Nephron (organoid): Measurements from ENCODE around the gene RACGAP1.

Experiments
- H3K27ac Mint-ChIP-seq, 3 experiments: 2 replicates each; pipeline ENCODE4 v1.8.0; 2020; ENCODE audit warnings: mixed read lengths in 3 of 3, mild to moderate bottlenecking in 2 of 3, moderate library complexity in 1 of 3
- H3K27me3 Mint-ChIP-seq: 2 replicates; pipeline ENCODE4 v1.8.0; 2021; ENCODE audit warnings: low read depth, mild to moderate bottlenecking, moderate library complexity, mixed read lengths
- H3K36me3 Mint-ChIP-seq: 2 replicates; pipeline ENCODE4 v1.8.0; 2020; ENCODE audit warnings: low read depth, mixed read lengths
- H3K4me1 Mint-ChIP-seq: 2 replicates; pipeline ENCODE4 v1.8.0; 2020; ENCODE audit warnings: mixed read lengths
- H3K4me3 Mint-ChIP-seq, 3 experiments: 2 replicates each; pipeline ENCODE4 v1.8.0; 2020; ENCODE audit warnings: mild to moderate bottlenecking in 3 of 3, mixed read lengths in 3 of 3, moderate library complexity in 2 of 3
- H3K9me3 Mint-ChIP-seq: 2 replicates; pipeline ENCODE4 v1.8.0; 2020; ENCODE audit warnings: mixed read lengths
- CTCF ChIP-seq, 3 experiments: fragments of 200-600 bp; sonication (generic); IDR thresholded peaks; one replicate each; pipeline ENCODE4 v1.5.0; 2021; ENCODE audit warnings: antibody characterized with exemption in 3 of 3; ENCODE audit not compliant: unreplicated experiment in 3 of 3

The RACGAP1 gene

GRCh38 chr12:50069539-50069938, 44.2 kb upstream of the RACGAP1 start:
- H3K4me3 Mint-ChIP-seq: no peak overlapping the region
- no peak overlapping the region for H3K27ac Mint-ChIP-seq
- H3K27me3 Mint-ChIP-seq: peaks cover 4% of the 10 kb centered on the region
- no peak for TF ChIP-seq CTCF (IDR thresholded peaks at IDR 0.05; ENCODE audit: unreplicated experiment in 3 of 3)
- H3K36me3 Mint-ChIP-seq: no peaks in the 10 kb centered on the region
- H3K9me3 Mint-ChIP-seq: no peaks in the 10 kb centered on the region
- peaks cover 16% of the 10 kb centered on the region for H3K4me1 Mint-ChIP-seq

- TF ChIP-seq CTCF (IDR thresholded peaks at IDR 0.05; ENCODE audit: unreplicated experiment in 3 of 3): no peak
- Mint-ChIP-seq H3K27me3 (peaks cover 4% of the 10 kb centered on the region), H3K4me1 (peaks cover 19% of the 10 kb centered on the region), H3K36me3 (no peaks in the 10 kb centered on the region), H3K27ac (no peak overlapping the region), H3K9me3 (no peaks in the 10 kb centered on the region), H3K4me3 (no peak overlapping the region)
These were observed 43.8 kb upstream of the RACGAP1 start for GRCh38 chr12:50069069-50069468.

GRCh38 chr12:50066402-50066801, 41.1 kb upstream of the RACGAP1 start:
- Mint-ChIP-seq H3K27me3 (peaks cover 9% of the 10 kb centered on the region), H3K36me3 (no peaks in the 10 kb centered on the region), H3K9me3 (no peaks in the 10 kb centered on the region), H3K4me3 (no peak overlapping the region), H3K27ac (no peak overlapping the region), H3K4me1 (peaks cover 31% of the 10 kb centered on the region)
- TF ChIP-seq CTCF (IDR thresholded peaks at IDR 0.05; ENCODE audit: unreplicated experiment in 3 of 3): no peak

- no peak overlapping the region for H3K4me3 Mint-ChIP-seq
- peaks cover 15% of the 10 kb centered on the region for H3K27me3 Mint-ChIP-seq
- H3K27ac Mint-ChIP-seq: no peak overlapping the region
- TF ChIP-seq CTCF (IDR thresholded peaks at IDR 0.05; ENCODE audit: unreplicated experiment in 3 of 3): no peak
- no peaks in the 10 kb centered on the region for H3K9me3 Mint-ChIP-seq
- peaks cover 29% of the 10 kb centered on the region for H3K4me1 Mint-ChIP-seq
- no peaks in the 10 kb centered on the region for H3K36me3 Mint-ChIP-seq
These were observed 40.5 kb upstream of the RACGAP1 start for GRCh38 chr12:50065726-50066310.

- H3K4me1 Mint-ChIP-seq: peaks cover 16% of the 10 kb centered on the region
- H3K9me3 Mint-ChIP-seq: no peaks in the 10 kb centered on the region
- H3K4me3 Mint-ChIP-seq: no peak overlapping the region
- no peaks in the 10 kb centered on the region for H3K36me3 Mint-ChIP-seq
- no peak for TF ChIP-seq CTCF (IDR thresholded peaks at IDR 0.05; ENCODE audit: unreplicated experiment in 3 of 3)
- H3K27me3 Mint-ChIP-seq: peaks cover 34% of the 10 kb centered on the region
- H3K27ac Mint-ChIP-seq: no peak overlapping the region
These were observed 37.6 kb upstream of the RACGAP1 start for GRCh38 chr12:50062728-50063460.
